Stimulated activated CD8-positive, alpha-beta memory T cell treated with anti-CD3 and anti-CD28 coated beads, Interleukin-7, amount 100 ng/mL, for 24 hours (primary cell): ENCODE measurements around the gene ABCB4.
A peak's percentile ranks its signal among the peaks of the same experiment; 100 is the strongest.

Experiments
- DNase-seq: peaks from one replicate; pipeline ENCODE4 v3.0.0-alpha.2; 2020; ENCODE audit warnings: low read depth

The ABCB4 gene

GRCh38 chr7:87416682-87417587 lies 58.5 kb downstream of the ABCB4 start:
- peak; percentile 42 for DNase-seq

GRCh38 chr7:87414794-87415188 lies 60.7 kb downstream of the ABCB4 start:
- no peak for DNase-seq

GRCh38 chr7:87413951-87414793 lies 61.3 kb downstream of the ABCB4 start:
- no peak for DNase-seq

GRCh38 chr7:87413029-87413428 lies 62.5 kb downstream of the ABCB4 start:
- no peak for DNase-seq

GRCh38 chr7:87411186-87411585 lies 64.3 kb downstream of the ABCB4 start:
- no peak for DNase-seq

- DNase-seq, result no peak
Observed at GRCh38 chr7:87404674-87405073, 70.8 kb downstream of the ABCB4 start.

- no peak for DNase-seq
Observed at GRCh38 chr7:87398446-87398845, 77.0 kb downstream of the ABCB4 start.

- DNase-seq, result no peak
Observed at GRCh38 chr7:87395442-87396020, 79.9 kb downstream of the ABCB4 start.

GRCh38 chr7:87391020-87391701 lies 84.3 kb downstream of the ABCB4 start:
- DNase-seq, result no peak

- no peak for DNase-seq
Observed at GRCh38 chr7:87380905-87381304, 94.6 kb downstream of the ABCB4 start.

- no peak for DNase-seq
Observed at GRCh38 chr7:87375662-87376435, 99.6 kb downstream of the ABCB4 start.

- no peak for DNase-seq
Observed at GRCh38 chr7:87370660-87371180, 104.8 kb downstream of the ABCB4 start.

GRCh38 chr7:87369216-87369615 lies 106.3 kb downstream of the ABCB4 start:
- no peak for DNase-seq

GRCh38 chr7:87364246-87364645 lies 111.2 kb downstream of the ABCB4 start:
- no peak for DNase-seq

- no peak for DNase-seq
Observed at GRCh38 chr7:87363342-87363741, 112.1 kb downstream of the ABCB4 start.

GRCh38 chr7:87361320-87361719 lies 114.2 kb downstream of the ABCB4 start:
- DNase-seq, result no peak

GRCh38 chr7:87359366-87359765 lies 116.1 kb downstream of the ABCB4 start:
- DNase-seq, result no peak

GRCh38 chr7:87356448-87356847 lies 119.0 kb downstream of the ABCB4 start:
- no peak for DNase-seq

GRCh38 chr7:87354749-87355148 lies 120.7 kb downstream of the ABCB4 start:
- no peak for DNase-seq
